NOMO-1 treated with dmso at 0.1 percent for 144 hours (cell line): ENCODE results near the gene TCEA3.

Experiments
- DNase-seq: peaks from one replicate; lab custom pipeline; 2025; ENCODE audit not compliant: unreplicated experiment; lab: John Stamatoyannopoulos, UW

Gene TCEA3

GRCh38 chr1:23337869-23338268 lies 86.7 kb downstream of the TCEA3 start:
- DNase-seq = no peak

DNA sequence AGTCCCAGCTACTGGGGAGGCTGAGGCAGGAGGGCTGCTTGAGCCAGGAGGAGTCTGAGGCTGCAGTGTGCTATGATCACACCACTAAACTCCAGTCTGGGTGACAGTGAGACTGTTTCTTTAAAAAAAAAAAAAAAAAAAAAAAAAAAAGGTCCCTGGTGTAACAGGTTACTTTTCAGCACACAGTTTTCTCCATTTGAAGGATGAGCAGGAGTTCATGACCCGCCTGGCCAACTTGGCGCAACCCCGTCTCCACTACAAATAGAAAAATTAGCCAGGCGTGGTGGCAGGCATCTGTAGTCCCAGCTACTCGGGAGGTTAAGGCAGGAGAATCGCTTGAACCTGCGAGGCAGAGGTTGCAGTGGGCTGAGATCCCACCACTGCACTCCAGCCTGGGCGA lies 92.8 kb downstream of the TCEA3 start:
- DNase-seq = no peak
